GM12891 (cell line): ENCODE results near the gene MCM6.

ENCODE experiments used
- POLR2A ChIP-seq: IDR thresholded peaks from 2 replicates; pipeline ENCODE4 v1.6.1; 2011; ENCODE audit warnings: low read depth, low read length, control low read depth
- POLR2AphosphoS5 ChIP-seq: IDR thresholded peaks from 2 replicates; pipeline ENCODE4 v1.6.1; 2011; ENCODE audit warnings: low read depth, low read length, control low read depth

DNA sequence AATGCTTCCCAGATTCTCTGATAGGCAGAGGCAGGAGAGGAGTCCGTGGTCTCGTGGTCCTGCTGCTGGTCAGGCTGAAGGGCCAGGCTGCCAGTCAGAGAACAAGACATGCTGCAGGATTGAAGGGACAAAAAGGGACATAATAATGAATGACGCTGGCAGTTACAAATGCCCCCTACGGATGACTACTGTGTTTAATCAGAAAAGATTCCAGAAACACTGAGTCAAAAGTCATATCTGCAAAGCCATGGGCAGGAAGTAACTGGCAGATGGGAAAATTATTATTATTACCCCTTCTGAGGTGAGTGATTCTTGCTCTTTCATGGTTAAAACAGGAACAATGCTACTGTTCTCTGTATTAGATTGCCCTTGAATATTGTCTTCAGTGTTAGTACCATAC is 58.3 kb downstream of the MCM6 start:
- TF ChIP-seq POLR2AphosphoS5, result no peak
- TF ChIP-seq POLR2A, result no peak
